Epithelial cell of prostate (primary cell): ENCODE data around the gene SAMM50.
A peak's percentile ranks its signal among the peaks of the same experiment; 100 is the strongest.

Experiments used
- DNase-seq: peaks from one replicate; pipeline ENCODE4 v3.0.0-alpha.2; 2011; ENCODE audit warnings: low read depth, low spot score
- H3K27ac ChIP-seq: fragments of 450-650 bp; 2 replicates; pipeline ENCODE4 v1.5.1; 2017; ENCODE audit warnings: mild to moderate bottlenecking

Gene SAMM50

DNA sequence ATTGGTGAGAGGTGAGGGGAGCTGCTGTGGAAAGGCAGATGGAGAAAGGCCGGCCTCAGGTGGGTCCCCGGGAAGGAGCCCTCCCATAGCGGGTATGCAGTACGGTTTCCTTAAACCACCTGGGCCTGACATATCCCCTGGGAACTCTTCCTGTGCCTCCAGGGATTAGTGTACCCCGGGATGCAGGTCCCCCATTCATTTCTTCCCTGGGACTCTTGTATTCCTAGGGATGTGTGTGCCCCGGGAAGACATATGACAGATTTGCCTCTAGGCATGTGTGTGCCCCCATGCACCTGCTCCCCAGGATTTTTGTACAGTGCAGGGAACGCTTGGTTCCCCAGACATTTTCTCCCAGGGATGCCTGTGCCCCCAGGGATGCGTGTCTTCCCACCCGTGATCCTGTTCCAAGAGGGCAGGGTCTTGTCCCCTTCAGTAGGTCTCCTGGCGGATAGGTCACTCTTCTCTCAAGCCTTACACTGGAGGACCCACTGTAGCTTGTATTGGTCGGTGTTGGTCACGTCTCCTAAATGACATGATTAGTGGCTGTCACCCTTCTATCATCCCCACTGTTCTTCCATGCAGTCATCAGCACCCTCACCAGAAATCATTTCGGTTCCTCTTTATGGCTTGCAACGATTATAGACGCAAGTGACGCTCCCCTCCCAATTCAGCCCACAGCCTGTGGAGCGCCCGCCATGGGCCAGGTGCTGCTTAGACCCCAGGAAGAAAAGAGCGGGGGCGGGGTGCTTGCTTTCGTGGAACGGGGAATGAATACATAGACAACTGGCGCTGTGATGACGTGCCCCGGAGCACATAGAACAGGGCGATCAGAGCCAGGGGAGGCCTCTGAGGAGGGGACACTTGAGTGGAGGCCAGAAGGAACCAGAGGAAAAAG lies 70.2 kb downstream of the SAMM50 start:
- no peak overlapping the region for H3K27ac ChIP-seq
- DNase-seq: no peak

DNA sequence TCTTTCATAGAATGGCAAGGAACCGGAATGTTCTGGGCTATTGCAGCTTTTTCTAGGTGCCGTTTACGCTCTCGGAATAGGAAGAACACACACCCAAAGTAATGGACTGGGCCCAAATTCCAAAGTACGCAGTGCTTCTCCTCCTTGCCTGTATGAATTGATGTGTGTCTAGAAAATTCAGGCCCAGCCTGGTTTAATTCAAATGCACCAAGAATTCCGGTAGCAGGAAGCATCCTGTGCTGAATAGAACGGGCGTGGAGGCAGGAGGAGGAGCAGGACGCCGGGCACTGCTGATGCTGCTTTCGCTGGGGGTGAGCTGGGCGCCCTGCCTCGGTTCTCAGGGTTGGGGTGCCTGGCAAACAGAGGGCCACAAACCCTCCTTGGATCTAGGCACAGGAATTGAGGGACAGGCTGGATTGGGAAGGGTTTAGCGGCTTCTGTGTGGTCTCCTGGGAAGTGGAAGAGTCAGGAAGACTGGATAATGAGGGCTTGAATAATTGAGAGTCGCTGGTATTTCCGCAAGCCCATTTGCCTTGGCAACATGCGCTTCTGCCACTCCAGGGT lies 70.9 kb downstream of the SAMM50 start:
- no peak for DNase-seq
- H3K27ac ChIP-seq: no peak overlapping the region

DNA sequence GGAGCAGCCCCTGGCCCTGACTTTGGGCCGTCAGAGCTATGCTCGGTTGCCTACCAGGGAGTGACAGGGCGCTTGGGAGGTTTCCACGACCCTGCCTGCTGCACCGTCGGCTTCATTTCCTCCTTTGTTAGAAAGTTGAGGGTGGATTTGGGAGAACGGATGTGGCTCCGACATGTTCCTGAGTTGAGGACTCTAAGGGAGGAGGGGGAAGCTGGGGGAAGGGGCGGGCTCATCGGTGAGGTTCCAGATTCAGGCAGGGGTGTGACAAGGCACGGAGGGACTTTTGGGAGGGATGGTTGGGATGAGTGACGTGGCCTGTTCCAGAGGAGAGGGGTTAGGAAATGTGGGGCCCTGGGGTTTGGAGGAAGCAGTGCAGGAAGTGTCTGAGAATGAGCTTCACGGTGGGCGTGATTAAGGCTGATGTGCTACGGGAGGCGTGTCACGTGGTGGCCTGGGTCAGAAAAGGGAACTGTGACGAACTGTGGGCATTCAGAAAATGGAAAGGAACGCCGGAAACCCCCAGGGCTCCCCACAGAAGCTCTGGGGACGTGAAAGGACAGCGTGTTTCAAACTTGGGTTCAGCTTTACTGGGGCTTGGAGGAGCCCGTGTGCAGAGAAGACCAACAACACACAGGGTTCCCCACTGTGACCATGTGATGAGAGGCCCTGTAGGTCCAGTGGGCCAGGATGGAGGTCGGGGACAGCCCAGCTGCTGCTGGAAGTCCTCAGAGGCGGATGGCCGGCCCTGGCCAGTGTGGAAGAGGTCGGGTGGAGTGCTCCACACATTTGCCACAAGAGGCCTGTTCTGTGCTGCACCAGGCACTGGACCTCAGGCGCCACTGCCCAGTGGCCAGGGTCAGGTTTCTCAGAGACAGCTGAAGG lies 71.6 kb downstream of the SAMM50 start:
- DNase-seq: no peak
- no peak overlapping the region for H3K27ac ChIP-seq

DNA sequence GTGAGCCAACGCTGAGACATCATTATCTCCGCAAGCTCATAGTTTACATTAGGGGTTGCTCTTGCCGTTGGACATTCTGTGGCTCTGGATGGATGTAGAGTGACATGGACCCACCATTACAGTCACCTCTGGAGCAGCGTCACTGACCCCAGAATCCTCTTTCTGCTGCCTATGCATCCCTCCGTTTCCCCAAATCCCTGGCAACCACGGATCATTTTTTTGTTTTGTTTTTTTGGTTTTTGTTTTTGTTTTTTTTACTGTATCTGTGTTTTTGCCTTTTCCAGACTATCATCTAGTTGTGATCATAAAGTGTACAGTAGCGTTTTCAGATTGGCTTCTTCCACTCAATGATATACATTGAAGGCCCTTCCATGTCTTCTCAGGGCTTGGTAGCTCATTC lies 72.8 kb downstream of the SAMM50 start:
- DNase-seq: no peak
- no peak overlapping the region for H3K27ac ChIP-seq

DNA sequence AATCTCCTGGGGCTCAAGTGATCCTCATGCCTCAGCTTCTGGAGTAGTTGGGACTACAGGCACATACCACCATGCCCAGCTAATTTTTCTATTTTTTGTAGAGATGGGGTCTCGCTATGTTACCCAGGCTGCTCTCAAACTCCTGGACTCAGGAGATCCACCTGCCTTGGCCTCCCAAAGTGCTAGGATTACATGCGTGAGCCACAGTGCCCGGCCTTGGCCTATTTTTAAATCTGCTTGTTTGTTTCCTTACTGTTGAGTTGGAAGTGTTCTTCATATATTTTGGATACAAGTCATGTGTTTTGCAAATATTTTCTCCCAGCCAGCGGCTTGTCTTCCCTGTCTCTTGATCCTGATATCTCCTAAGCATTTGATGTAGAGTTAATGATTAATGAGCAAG lies 73.8 kb downstream of the SAMM50 start:
- no peak overlapping the region for H3K27ac ChIP-seq
- DNase-seq: no peak

DNA sequence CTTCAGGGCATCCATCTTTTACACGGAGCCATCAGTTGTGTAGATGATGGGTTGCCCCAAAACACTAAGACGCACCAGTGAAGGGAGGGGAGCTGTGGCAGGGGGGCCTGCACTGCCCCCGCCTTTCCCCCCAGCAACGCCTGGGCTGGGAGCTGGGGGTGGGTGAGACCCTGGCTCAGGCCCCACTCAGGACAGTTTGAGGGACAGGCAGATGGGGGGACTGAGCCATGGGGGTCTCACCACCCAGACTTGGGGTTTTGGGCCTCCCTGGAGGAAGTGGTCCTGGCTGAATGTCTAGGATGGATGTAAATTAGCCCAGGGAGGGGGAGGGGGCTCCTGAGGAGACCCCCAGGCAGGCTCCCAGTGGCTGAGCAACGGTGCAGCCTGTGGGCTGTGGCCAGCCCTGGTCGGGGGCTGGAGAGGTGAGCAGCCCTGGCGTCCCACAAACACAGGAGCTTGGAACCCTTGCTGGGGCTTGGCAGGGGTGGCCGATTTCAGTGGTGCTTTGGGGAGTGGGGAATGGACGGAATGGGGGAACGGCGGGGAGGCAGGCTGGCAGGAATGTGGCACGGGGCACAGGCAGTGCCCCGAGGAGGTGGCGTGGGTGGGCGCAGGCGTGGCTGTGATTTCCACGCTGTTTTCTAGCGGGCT lies 74.9 kb downstream of the SAMM50 start:
- no peak overlapping the region for H3K27ac ChIP-seq
- no peak for DNase-seq

DNA sequence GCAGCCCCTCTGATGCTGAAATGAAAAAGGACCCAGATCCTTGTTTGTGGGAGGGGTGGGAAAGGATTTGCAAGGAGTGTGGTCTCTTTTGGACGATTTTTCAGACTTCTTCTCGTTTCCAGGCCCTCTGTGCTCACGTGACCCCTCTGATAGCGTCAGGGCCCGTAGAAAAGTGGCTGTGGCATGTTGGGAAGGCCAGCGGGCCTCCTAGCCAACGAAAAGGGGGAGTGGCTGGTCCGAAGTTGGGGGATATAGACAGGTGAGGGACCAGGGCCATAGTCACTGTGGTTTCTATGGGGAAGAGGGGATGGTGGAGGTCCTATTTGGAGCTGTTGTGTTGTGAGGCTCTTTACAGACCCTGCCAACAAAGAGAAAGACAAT lies 75.5 kb downstream of the SAMM50 start:
- H3K27ac ChIP-seq: no peak overlapping the region
- DNase-seq: no peak

DNA sequence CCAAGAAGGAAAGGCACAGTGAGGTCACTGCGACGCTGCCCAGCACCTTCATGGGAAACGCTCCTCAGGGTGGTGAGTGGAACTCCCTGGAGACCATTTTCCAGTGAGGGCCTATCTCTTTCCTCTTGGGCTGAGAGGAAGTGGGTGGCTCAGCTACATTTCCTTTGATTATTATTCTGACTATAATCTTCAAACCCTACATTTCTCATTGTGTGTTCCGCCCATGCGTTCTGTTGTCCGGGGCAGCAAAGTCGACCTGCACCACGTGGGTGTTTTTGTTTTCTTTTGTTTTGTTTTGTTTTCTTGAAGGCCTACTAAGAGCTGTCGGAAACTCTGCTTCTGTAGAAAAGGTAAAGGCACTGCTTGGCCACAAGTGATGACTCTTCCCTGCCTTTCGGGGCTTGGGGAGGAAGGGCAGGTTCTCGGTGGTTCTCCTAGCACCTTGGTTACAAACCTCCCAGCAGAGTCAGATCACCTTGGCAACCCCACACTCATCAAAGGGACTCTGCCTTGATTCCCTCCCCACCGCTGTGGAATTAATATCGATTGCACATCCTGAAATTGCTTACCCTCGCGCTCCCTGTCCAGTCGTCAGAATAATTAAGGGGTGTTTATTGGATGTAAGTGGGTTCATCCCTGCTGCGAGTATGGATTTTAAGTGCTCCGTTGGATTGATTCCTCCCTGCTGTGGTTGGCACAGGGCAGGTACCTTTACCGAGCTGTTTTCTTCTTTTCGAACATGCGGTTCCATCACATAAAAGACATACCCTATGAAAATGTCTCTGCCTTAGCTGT lies 76.1 kb downstream of the SAMM50 start:
- DNase-seq: no peak
- H3K27ac ChIP-seq: no peak overlapping the region

DNA sequence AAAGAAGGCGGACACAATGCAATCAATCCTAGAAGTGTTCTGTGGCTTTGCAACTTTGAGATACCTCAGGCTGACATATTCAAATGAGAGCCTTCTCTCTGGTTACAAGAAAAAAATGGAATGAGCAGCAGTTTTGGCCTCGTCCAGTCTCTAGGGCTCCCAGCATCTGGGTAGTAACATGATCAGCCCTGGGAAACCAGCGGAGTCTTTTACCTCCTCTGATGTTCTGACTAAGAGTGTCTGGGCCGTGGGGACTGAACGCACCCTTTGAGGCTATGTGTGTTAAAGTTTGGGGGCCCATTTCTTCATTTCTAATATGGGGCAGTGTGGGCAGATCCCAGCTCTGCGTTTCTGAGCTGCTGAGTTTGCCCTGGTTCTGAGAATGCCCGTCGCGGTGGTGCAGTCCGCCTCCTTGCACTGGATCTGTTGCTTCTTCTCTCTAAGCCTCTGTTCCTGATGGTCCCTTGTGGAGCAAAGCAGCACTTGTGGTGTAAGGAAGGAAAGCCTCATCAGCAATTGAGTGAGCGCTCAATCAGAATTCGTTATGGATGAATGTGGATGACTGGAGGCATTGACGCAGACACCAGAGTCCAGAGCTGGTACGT lies 77.0 kb downstream of the SAMM50 start:
- DNase-seq: no peak
- no peak overlapping the region for H3K27ac ChIP-seq

DNA sequence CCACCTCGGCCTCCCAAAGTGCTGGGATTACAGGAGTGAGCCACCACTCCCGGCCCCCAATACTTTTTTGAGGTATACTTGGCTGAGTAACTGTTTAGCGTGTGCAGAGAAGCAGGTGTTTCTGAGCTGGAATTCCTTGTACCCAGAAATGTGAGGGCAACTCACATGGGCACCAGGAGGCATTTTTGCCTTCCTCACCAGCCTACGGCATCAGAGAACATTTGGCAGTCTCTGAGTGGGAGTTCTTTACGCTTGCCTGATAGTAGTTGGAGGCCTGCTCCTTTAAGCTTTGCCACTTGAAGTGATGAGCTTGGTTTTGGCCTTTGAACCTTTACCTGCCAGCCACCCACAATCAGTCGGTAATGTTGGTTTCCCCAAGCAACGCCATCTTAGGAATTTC lies 78.0 kb downstream of the SAMM50 start:
- DNase-seq: no peak

DNA sequence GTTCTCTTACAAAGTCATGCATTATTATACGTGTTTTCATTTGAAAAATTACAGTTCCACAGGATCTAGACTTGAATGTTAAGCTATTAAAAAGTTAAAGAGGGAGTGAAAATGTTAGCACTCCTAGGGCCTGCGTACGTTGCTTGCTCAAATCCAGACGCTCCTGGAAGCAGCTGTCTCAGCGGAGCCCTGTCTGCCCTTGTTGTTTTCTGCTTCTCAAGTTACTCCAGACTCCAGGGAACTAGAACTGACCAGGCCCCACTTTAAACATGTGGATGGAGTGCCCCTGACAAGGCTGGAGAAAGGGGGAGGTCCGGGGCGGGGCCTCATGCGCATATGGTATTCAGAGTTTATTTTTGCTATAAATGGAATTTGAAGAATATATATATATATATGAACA lies 78.5 kb downstream of the SAMM50 start:
- H3K27ac ChIP-seq: no peak overlapping the region
- no peak for DNase-seq

More for the DNA sequence above, 78.0 kb downstream of the SAMM50 start:
- no peak overlapping the region for H3K27ac ChIP-seq

DNA sequence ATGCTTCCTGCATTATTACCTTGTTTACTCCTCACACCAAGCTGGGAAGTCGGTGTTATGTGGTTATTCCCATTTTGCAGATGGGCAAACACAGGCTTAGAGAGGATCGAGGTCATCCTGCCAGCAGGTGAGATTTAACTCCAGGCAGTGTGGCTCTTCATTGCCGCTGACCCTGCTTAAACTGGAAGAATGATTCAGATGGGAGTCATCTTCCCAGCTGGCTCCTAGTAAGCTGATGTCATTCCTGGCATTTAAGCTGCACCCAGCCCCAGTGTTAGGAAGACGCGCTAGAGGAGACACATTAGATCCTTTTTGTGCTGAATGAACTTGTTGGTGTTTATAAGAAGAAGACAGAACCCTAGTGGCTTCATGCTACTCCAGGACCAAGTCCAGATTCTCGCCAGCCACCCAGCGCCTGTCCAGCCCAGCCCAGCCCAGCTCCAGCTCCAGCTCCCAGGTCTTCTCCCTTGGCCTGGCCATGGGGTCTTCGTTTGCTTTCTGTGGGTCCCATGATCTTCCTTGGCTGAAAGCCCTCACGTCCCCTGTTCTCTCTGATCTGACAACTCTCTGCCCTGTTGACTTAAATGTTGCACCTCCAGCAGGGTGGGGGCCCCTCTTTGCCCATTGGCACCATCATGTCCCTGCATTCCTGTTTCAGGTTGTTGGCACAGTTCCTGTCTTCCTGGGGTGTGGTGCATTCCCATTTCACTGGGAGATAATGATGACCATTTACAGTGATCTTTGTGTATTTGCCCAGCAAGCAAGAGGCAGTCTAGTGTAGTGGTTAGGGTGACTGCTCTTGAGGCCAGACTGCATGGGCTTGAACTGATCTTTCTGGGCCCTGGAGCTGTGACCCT lies 82.5 kb downstream of the SAMM50 start:
- H3K27ac ChIP-seq: peak overlapping the region; percentile 85
- DNase-seq: peak; percentile 78

DNA sequence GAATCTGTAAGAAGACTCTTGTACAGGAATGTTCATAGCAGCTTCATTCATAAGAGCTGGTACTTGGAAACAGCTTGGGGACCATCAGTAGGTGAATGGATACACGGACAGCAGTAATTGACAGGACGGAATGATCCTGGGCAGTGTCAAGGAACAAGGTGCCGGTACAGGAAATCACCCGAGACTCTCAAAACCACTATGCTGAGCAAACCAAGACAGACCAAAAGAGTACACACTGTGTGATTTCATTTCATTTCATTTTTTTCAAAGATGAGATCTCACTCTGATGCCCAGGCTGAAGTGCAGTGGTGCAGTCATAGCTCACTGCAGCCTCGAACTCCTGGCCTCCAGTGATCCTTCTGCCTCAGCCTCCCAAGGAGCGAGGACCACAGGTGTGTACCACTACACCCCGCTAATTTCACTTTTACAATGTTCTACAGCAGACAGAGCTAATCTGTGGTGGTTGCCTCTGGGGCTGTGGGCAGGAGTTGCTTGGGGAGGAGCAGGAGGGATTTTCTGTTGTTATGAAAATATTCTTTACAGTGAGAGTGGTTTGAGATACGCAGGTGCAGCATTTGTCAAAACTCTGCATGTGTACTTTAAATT lies 84.4 kb downstream of the SAMM50 start:
- DNase-seq: no peak
- no peak overlapping the region for H3K27ac ChIP-seq

DNA sequence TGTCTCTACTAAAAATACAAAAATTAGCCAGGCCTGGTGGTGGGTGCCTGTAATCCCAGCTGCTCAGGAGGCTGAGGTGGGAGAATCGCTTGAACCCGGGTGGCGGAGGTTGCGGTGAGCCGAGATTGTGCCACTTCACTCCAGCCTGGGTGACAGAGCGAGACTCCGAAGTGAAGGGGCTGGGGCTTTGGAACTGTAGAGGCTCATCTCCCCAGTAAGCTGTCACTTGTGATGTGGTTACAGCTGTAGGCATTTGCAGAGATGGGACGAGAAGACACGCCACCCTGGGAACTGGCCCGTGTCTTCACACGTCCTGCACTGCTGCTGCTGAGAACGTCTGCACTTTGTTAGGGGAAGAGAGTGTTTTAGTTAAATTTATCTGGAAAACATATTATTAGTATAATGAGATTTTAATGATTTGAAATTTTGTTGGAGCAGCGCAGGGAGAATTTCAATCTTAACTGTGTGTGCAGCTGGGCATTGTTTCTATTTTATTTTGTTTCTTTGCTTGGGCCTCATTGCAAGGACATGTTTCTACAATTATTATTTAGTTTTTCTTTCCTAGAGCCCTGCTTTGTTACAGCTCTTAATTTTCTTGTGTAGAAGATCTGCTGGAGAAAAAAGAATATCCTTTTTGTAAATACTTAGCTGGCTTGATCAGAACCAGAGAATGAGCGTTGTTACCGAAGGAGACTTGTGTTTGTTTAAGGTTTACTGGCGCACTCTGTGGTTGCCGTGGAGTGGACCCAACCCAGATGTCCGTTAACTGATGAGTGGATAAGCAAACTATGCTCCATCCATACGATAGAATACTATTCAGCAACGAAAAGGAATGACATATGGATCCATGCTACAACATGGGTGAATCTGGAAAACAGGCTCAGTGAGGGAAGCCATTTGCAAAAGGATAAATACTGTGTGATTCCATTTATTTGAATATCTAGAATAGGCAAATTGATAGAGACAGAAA lies 87.3 kb downstream of the SAMM50 start:
- DNase-seq: no peak
- no peak overlapping the region for H3K27ac ChIP-seq

DNA sequence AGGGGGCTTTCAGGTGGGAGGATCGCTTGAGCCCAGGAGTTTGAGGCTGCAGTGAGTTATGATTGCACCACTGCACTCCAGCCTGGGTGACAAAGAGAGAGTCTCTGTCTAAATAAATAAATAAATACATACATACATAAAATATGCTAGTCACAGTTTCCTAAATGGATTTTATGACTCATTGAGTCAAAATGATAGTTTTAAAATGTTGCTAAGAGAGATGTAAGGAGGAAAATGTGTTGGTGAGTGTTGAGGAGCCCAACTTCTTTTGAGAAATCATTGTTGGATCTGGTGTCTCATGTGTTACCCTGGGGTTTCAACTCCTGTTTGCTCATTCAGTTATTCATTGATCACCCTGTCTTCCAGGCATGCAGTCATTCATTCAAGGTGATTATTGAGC lies 89.9 kb downstream of the SAMM50 start:
- no peak overlapping the region for H3K27ac ChIP-seq
- DNase-seq: no peak
